Smooth muscle cell of the brain vasculature (primary cell): ENCODE measurements around the gene HMCES.
A peak's percentile ranks its signal among the peaks of the same experiment; 100 is the strongest.

ENCODE experiments used
- DNase-seq: peaks from one replicate; pipeline ENCODE4 v3.0.0-alpha.2; 2012; ENCODE audit warnings: low read depth, low spot score

The HMCES gene

GRCh38 chr3:129304146-129304961 lies 25.7 kb downstream of the HMCES start:
- no peak for DNase-seq

- DNase-seq = no peak
Observed at GRCh38 chr3:129304962-129305222, 26.2 kb downstream of the HMCES start.

GRCh38 chr3:129305592-129306091 lies 27.0 kb downstream of the HMCES start:
- no peak for DNase-seq

GRCh38 chr3:129308636-129309035 lies 30.0 kb downstream of the HMCES start:
- no peak for DNase-seq

- DNase-seq = no peak
Observed at GRCh38 chr3:129310111-129311011, 31.7 kb downstream of the HMCES start.

GRCh38 chr3:129311054-129311902 lies 32.6 kb downstream of the HMCES start:
- no peak for DNase-seq

- DNase-seq = no peak
Observed at GRCh38 chr3:129312021-129312639, 33.5 kb downstream of the HMCES start.

GRCh38 chr3:129312671-129313414 lies 34.2 kb downstream of the HMCES start:
- DNase-seq = no peak

- DNase-seq = no peak
Observed at GRCh38 chr3:129313415-129313664, 34.7 kb downstream of the HMCES start.

GRCh38 chr3:129313665-129314385 lies 35.2 kb downstream of the HMCES start:
- DNase-seq = no peak

GRCh38 chr3:129314386-129315222 lies 35.9 kb downstream of the HMCES start:
- DNase-seq = peak; percentile 71

GRCh38 chr3:129315223-129315997 lies 36.7 kb downstream of the HMCES start:
- DNase-seq = no peak

- DNase-seq = no peak
Observed at GRCh38 chr3:129315998-129316247, 37.3 kb downstream of the HMCES start.

GRCh38 chr3:129316248-129317013 lies 37.8 kb downstream of the HMCES start:
- no peak for DNase-seq

- no peak for DNase-seq
Observed at GRCh38 chr3:129317014-129317771, 38.5 kb downstream of the HMCES start.

- no peak for DNase-seq
Observed at GRCh38 chr3:129317848-129318247, 39.2 kb downstream of the HMCES start.

- DNase-seq = no peak
Observed at GRCh38 chr3:129318921-129319320, 40.3 kb downstream of the HMCES start.
